HCT116 (cell line): ENCODE measurements around the gene POLN. TPM values are rescaled to one million over a fixed set of nuclear protein-coding genes. Genes with fewer than 3 reads are reported as not detected.

Source experiments
- ATAC-seq: fragments of 200-7000 bp; cut with Tn5 transposase; 2 replicates; pipeline ENCODE4 v1.9.1; 2020; ENCODE audit warnings: mild to moderate bottlenecking, moderate library complexity
- BruUV-seq: library from RNA; stranded (reverse); fragments of 400-500 nt; replicated peaks from 2 replicates; lab custom pipeline; 2021; lab: Mats Ljungman, UMichigan
- CTCF ChIA-PET: fragments of 300-600 bp; sonication (Branson Sonifier 250); formaldehyde crosslinking; loops from one replicate; lab custom pipeline; 2021; ENCODE audit warnings: antibody characterized with exemption; lab: Charles Lee
- POLR2A ChIA-PET: fragments of 300-600, 350-600 bp; sonication (Branson Sonifier 250); formaldehyde crosslinking; loops from one replicate; lab custom pipeline; 2021; ENCODE audit warnings: antibody characterized with exemption; lab: Charles Lee
- RAD21 ChIA-PET, 2 experiments: fragments of 300-600 bp; sonication (Branson Sonifier 250); formaldehyde crosslinking; loops; one replicate each; lab custom pipeline; 2023; ENCODE audit warnings: low total read pairs in 2 of 2; ENCODE audit not compliant: uncharacterized antibody in 2 of 2, unreplicated experiment in 2 of 2, low non-redundant PET in 1 of 2; lab: Charles Lee
- DNase-seq: peaks from one replicate; pipeline ENCODE4 v3.0.0-alpha.2; 2010; ENCODE audit warnings: low read depth, low spot score
- H2AFZ ChIP-seq: fragments of 200-600 bp; shearing (Covaris generic), sonication (generic); 2 replicates; pipeline ENCODE4 v1.6.1; 2017; ENCODE audit warnings: low read depth, mixed run types, mixed read lengths, antibody characterized with exemption, low read length; ENCODE audit not compliant: poor library complexity, severe bottlenecking
- H3K27ac ChIP-seq: 2 replicates; pipeline ENCODE4 v1.5.1; 2012; ENCODE audit warnings: low read depth, low read length
- H3K27me3 ChIP-seq: fragments of 200-600 bp; sonication (generic); 2 replicates; pipeline ENCODE4 v1.6.1; 2016; ENCODE audit warnings: mixed run types, low read length, mixed read lengths; ENCODE audit not compliant: insufficient read depth
- H3K36me3 ChIP-seq, 2 experiments: fragments of 200-500 bp in 1 of 2; fragments of 200-600 bp in 1 of 2; sonication (Bioruptor generic) in 1 of 2; sonication (generic) in 1 of 2; 2 replicates each; pipeline versions ENCODE4 v1.5.1 to v1.6.1; 2014 to 2016; ENCODE audit warnings: low read length in 2 of 2, inconsistent platforms in 1 of 2, mixed read lengths in 1 of 2, mixed run types in 1 of 2; ENCODE audit not compliant: insufficient read depth in 2 of 2, control insufficient read depth in 1 of 2
- H3K4me1 ChIP-seq, 2 experiments: fragments of 200-600 bp in 1 of 2; sonication (generic) in 1 of 2; 2 replicates each; pipeline versions ENCODE4 v1.5.1 to v1.6.1; 2012 to 2017; ENCODE audit warnings: low read length in 2 of 2, inconsistent platforms in 1 of 2, mild to moderate bottlenecking in 1 of 2, mixed read lengths in 1 of 2, mixed run types in 1 of 2, moderate library complexity in 1 of 2; ENCODE audit not compliant: insufficient read depth in 2 of 2, control insufficient read depth in 1 of 2
- H3K4me2 ChIP-seq: fragments of 200-600 bp; sonication (generic); 2 replicates; pipeline ENCODE4 v1.6.1; 2017; ENCODE audit warnings: mixed run types, low read length, mixed read lengths
- H3K4me3 ChIP-seq, 2 experiments: fragments of 200-600 bp in 1 of 2; sonication (generic) in 1 of 2; replicated peaks in 1 of 2; 2 replicates each; pipeline ENCODE4 v1.5.1; 2011 to 2016; ENCODE audit warnings: low read length in 2 of 2, control low read depth in 1 of 2, low read depth in 1 of 2, mild to moderate bottlenecking in 1 of 2, mixed read lengths in 1 of 2, mixed run types in 1 of 2
- H3K79me2 ChIP-seq: fragments of 200-600 bp; sonication (generic); 2 replicates; pipeline ENCODE4 v1.6.1; 2017; ENCODE audit warnings: mild to moderate bottlenecking, mixed run types, low read length, moderate library complexity, mixed read lengths; ENCODE audit not compliant: insufficient read depth
- H3K9ac ChIP-seq: fragments of 200-600 bp; sonication (generic); 2 replicates; pipeline ENCODE4 v1.6.1; 2016; ENCODE audit warnings: low read length, mixed read lengths
- H3K9me2 ChIP-seq: fragments of 200-600 bp; sonication (generic), shearing (Covaris generic); 2 replicates; pipeline ENCODE4 v1.6.1; 2017; ENCODE audit warnings: mixed run types, mild to moderate bottlenecking, moderate library complexity; ENCODE audit not compliant: insufficient read depth
- H3K9me3 ChIP-seq, 2 experiments: fragments of 200-500 bp in 1 of 2; fragments of 200-600 bp in 1 of 2; sonication (Bioruptor generic) in 1 of 2; sonication (generic) in 1 of 2; 2 replicates each; pipeline ENCODE4 v1.6.1; 2014 to 2017; ENCODE audit warnings: low read length in 2 of 2, mixed read lengths in 2 of 2, inconsistent platforms in 1 of 2, low read depth in 1 of 2, mild to moderate bottlenecking in 1 of 2, mixed run types in 1 of 2, moderate library complexity in 1 of 2; ENCODE audit not compliant: control insufficient read depth in 1 of 2, insufficient read depth in 1 of 2
- H4K20me1 ChIP-seq: fragments of 200-600 bp; sonication (generic), shearing (Covaris generic); 2 replicates; pipeline ENCODE4 v1.6.1; 2017; ENCODE audit warnings: mixed run types, mild to moderate bottlenecking, moderate library complexity; ENCODE audit not compliant: insufficient read depth
- CEBPB ChIP-seq: IDR thresholded peaks from 2 replicates; pipeline ENCODE4 v1.6.1; 2012; ENCODE audit warnings: low read depth
- EGR1 ChIP-seq: IDR thresholded peaks from 2 replicates; pipeline ENCODE4 v1.6.1; 2012; ENCODE audit warnings: low read depth
- ELF1 ChIP-seq: IDR thresholded peaks from 2 replicates; pipeline ENCODE4 v1.6.1; 2012; ENCODE audit warnings: low read depth, borderline replicate concordance
- EZH2 ChIP-seq: fragments of 200-600 bp; sonication (generic); IDR thresholded peaks from 2 replicates; pipeline ENCODE4 v1.6.1; 2017; ENCODE audit warnings: antibody characterized with exemption, mixed run types
- FOSL1 ChIP-seq: IDR thresholded peaks from 2 replicates; pipeline ENCODE4 v1.6.1; 2012; ENCODE audit warnings: low read depth
- JUND ChIP-seq: IDR thresholded peaks from 2 replicates; pipeline ENCODE4 v1.6.1; 2012
- POLR2A ChIP-seq: IDR thresholded peaks from 2 replicates; pipeline ENCODE4 v1.7.0; 2011; ENCODE audit warnings: borderline replicate concordance; ENCODE audit not compliant: insufficient read depth, insufficient read length; ENCODE audit errors: extremely low read depth
- POLR2AphosphoS5 ChIP-seq: IDR thresholded peaks from 2 replicates; pipeline ENCODE4 v1.6.1; 2011; ENCODE audit warnings: mild to moderate bottlenecking, low read depth, low read length, moderate library complexity
- SIN3A ChIP-seq: IDR thresholded peaks from 2 replicates; pipeline ENCODE4 v1.6.1; 2012; ENCODE audit warnings: low read depth
- SRF ChIP-seq: IDR thresholded peaks from 2 replicates; pipeline ENCODE4 v1.6.1; 2012; ENCODE audit warnings: low read depth
- TCF7L2 ChIP-seq: IDR thresholded peaks from 2 replicates; pipeline ENCODE4 v1.7.0; 2011; ENCODE audit warnings: borderline replicate concordance, inconsistent platforms; ENCODE audit not compliant: insufficient read depth, insufficient read length; ENCODE audit errors: extremely low read depth
- intact Hi-C: fragments of 100-400 bp; cut with micrococcal nuclease; formaldehyde crosslinking; loops from 2 replicates; pipeline ENCODE4 v1.10.0; 2022
- total RNA-seq: library from RNA; stranded (reverse); gene quantifications from one replicate; pipeline ENCODE4 v1.2.1, GENCODE V29; 2021; ENCODE audit not compliant: unreplicated experiment
- TF ChIP-seq, protein P1 (sequence below): IDR thresholded peaks from 2 replicates; pipeline ENCODE4 v1.6.1; 2012
- TF ChIP-seq, protein P2 (sequence below): IDR thresholded peaks from 2 replicates; pipeline ENCODE4 v1.6.1; 2012
- TF ChIP-seq, protein P3 (sequence below), 3 experiments: fragments of 200-600 bp in 1 of 3; sonication (generic) in 1 of 3; IDR thresholded peaks in 2 of 3; conservative IDR thresholded peaks in 1 of 3; 2 replicates each; pipeline ENCODE4 v1.5.1; 2012 to 2017; ENCODE audit warnings: low read depth in 2 of 3, low read length in 2 of 3, antibody characterized with exemption in 1 of 3, borderline replicate concordance in 1 of 3, control low read depth in 1 of 3, mild to moderate bottlenecking in 1 of 3, mixed read lengths in 1 of 3, mixed run types in 1 of 3, moderate library complexity in 1 of 3; ENCODE audit not compliant: insufficient read depth in 1 of 3

Gene POLN
- total RNA-seq, 1 experiment from 2014 or later, result 3.1 TPM

GRCh38 chr4:2269206-2269531 lies 27.2 kb upstream of the POLN start:
- Histone ChIP-seq H3K4me2 (no peak overlapping the region), H3K4me3 (no peak overlapping the region), H3K36me3 (no peaks in the 10 kb centered on the region), H3K27ac (no peak overlapping the region), H3K4me1 (no peaks in the 10 kb centered on the region), H3K9ac (no peak overlapping the region), H4K20me1 (no peaks in the 10 kb centered on the region), H3K9me2 (no peaks in the 10 kb centered on the region), H3K9me3 (no peaks in the 10 kb centered on the region), H3K79me2 (no peaks in the 10 kb centered on the region), H3K27me3 (no peaks in the 10 kb centered on the region), H2AFZ (no peak overlapping the region)
- POLR2A ChIA-PET, result no interaction called here
- RAD21 ChIA-PET, result no interaction called here
- DNase-seq, result no peak
- CTCF ChIA-PET, result no interaction called here
- ATAC-seq, result no peak
- BruUV-seq, result no TSS peak
- TF ChIP-seq, protein P1, sequence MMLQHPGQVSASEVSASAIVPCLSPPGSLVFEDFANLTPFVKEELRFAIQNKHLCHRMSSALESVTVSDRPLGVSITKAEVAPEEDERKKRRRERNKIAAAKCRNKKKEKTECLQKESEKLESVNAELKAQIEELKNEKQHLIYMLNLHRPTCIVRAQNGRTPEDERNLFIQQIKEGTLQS, result no peak
- TF ChIP-seq TCF7L2 (no peak), POLR2A (no peak), EZH2 (no peak)
- intact Hi-C loops, result no loop called here

- Histone ChIP-seq H3K4me3 (no peak overlapping the region), H2AFZ (no peak overlapping the region), H3K27ac (no peak overlapping the region), H4K20me1 (no peaks in the 10 kb centered on the region), H3K9ac (no peak overlapping the region), H3K9me2 (no peaks in the 10 kb centered on the region), H3K79me2 (no peaks in the 10 kb centered on the region), H3K4me1 (no peaks in the 10 kb centered on the region), H3K9me3 (no peaks in the 10 kb centered on the region), H3K36me3 (no peaks in the 10 kb centered on the region), H3K27me3 (no peaks in the 10 kb centered on the region), H3K4me2 (no peak overlapping the region)
- intact Hi-C loops, result no loop called here
- DNase-seq (no peak), ATAC-seq (no peak)
- BruUV-seq, result no TSS peak
- CTCF ChIA-PET, result no interaction called here
- TF ChIP-seq POLR2A (no peak), EZH2 (no peak), ELF1 (no peak), SIN3A (no peak), EGR1 (no peak), JUND (no peak), SRF (no peak), FOSL1 (no peak), POLR2AphosphoS5 (no peak), CEBPB (no peak), TCF7L2 (no peak)
- TF ChIP-seq, protein P2, sequence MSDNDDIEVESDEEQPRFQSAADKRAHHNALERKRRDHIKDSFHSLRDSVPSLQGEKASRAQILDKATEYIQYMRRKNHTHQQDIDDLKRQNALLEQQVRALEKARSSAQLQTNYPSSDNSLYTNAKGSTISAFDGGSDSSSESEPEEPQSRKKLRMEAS, result no peak
- TF ChIP-seq, protein P3, sequence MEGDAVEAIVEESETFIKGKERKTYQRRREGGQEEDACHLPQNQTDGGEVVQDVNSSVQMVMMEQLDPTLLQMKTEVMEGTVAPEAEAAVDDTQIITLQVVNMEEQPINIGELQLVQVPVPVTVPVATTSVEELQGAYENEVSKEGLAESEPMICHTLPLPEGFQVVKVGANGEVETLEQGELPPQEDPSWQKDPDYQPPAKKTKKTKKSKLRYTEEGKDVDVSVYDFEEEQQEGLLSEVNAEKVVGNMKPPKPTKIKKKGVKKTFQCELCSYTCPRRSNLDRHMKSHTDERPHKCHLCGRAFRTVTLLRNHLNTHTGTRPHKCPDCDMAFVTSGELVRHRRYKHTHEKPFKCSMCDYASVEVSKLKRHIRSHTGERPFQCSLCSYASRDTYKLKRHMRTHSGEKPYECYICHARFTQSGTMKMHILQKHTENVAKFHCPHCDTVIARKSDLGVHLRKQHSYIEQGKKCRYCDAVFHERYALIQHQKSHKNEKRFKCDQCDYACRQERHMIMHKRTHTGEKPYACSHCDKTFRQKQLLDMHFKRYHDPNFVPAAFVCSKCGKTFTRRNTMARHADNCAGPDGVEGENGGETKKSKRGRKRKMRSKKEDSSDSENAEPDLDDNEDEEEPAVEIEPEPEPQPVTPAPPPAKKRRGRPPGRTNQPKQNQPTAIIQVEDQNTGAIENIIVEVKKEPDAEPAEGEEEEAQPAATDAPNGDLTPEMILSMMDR (IDR thresholded peaks at IDR 0.05 in 2 of 3, conservative IDR thresholded peaks at IDR 0.05 in 1 of 3; ENCODE audit: borderline replicate concordance in 1 of 3, insufficient read depth in 1 of 3, low read depth in 2 of 3, low read length in 2 of 3), result no peak
- POLR2A ChIA-PET, result no interaction called here
- RAD21 ChIA-PET, result no interaction called here
Observed at GRCh38 chr4:2268357-2269205, 26.7 kb upstream of the POLN start.
